T47D (cell line): Measurements from ENCODE around the gene PLCH1.
A peak's percentile ranks its signal among the peaks of the same experiment; 100 is the strongest.

Experiments
- DNase-seq, 2 experiments: peaks; one replicate each; pipeline versions ENCODE4 v3.0.0 to v3.0.0-alpha.2; 2011 to 2012; ENCODE audit warnings: low read depth in 1 of 2, low spot score in 1 of 2
- JUND ChIP-seq: IDR thresholded peaks from 2 replicates; pipeline ENCODE4 v1.6.1; 2012; ENCODE audit warnings: low read depth
- in situ Hi-C: cut with HindIII; loops from 2 replicates; pipeline ENCODE4 v1.10.0; 2016; ENCODE audit warnings: low sequenced_read_pairs, low pct_unique_long_range_greater_than_20kb

The PLCH1 gene

DNA sequence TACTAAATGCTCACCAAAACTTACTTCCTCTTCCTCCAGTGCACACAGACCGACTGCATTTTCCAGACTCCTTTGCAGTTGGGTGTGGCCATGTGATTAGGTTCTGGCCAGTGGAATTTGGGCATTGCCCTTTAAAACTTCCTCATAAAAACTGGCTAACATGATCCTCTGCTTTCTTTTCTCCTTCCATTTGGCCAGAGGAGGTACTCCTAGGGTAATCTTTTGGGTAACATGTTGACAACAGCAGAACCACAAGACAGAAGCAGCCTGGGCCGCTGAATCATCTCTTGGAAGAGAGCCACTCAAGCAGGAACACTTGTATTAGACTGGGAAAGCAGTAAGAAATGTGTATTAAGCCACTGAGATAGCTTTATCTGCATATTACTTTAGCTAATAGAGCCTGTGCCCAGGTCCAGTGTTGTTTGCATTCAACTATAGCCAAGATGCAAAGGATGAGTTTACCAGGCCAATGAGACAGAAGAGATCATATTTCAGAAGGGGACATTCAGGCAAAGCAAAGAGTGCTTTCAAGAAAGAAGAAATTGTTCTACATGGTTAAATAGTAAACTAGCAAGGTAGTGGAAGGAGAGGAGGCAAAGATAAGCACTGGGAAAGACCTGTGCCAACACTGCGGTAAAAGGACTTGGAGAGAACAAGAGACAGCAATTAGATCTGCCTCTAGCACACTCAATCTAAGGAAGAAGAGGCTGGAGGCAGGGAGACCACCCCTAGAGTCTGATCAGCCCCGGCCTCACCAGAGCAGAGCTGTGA lies 79.8 kb downstream of the PLCH1 start:
- DNase-seq = peak in 1 of 2 experiments; percentile 34
- in situ Hi-C loops = no loop called here
- TF ChIP-seq JUND = no peak

DNA sequence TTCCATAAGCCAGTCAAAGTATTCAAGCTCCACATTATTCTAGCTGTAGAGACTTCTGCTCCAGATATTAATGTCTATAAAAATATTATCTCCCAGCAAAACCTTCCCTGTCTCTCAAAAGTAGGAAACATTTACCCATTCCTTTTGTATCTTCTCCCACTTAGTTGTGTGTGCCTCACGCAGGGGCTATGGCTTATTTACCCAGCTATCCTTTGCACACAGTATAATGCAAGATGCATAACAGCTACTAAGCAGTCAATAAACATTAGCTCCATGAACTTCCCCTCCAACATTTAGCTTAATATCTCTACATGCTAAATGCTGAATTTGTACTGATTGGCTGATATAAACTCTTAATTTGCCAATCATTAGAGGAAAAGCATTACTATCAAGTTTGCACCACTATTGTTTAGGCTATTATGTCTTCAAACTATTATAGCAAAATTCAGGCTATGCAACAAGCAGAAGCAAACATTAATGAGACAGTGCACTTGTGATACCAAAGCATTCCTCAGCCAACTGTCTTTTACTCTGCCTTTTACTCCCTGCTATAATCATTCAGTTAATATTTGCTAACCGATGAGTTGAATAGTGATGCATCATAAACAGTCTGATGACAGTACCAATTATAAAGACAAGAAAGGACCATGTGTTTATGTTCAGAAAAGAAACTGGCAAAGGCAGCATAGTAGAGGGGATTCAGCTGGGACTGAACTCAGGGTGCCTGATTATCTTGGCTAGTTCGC lies 81.2 kb downstream of the PLCH1 start:
- TF ChIP-seq JUND = no peak
- no peak for DNase-seq
- in situ Hi-C loops = no loop called here

DNA sequence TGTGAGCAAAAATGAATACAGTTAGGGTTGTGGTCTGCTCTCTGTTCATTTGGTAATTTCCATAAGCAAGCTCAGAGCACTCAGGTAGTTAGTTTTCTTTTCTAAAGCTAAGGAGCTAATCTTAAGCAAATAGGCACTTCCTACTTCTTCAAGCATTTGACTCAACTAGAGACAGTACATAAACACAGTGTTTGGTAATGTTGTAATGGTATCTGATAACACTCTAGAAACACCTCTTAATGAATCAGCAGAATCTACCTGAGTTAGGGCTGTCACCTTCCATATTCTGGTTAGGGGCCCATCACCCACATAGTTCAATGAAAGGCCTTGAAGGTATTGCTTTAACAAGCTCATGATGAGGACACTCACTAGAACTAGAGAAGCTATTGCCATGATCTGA lies 83.1 kb downstream of the PLCH1 start:
- DNase-seq = peak in 1 of 2 experiments; percentile 20
- in situ Hi-C loops = no loop called here
- no peak for TF ChIP-seq JUND

- in situ Hi-C loops = no loop called here
- TF ChIP-seq JUND = no peak
- DNase-seq = no peak
Measured at GRCh38 chr3:155661042-155661441, 83.8 kb downstream of the PLCH1 start.

GRCh38 chr3:155658671-155659261 lies 86.1 kb downstream of the PLCH1 start:
- TF ChIP-seq JUND = no peak
- DNase-seq = no peak

DNA sequence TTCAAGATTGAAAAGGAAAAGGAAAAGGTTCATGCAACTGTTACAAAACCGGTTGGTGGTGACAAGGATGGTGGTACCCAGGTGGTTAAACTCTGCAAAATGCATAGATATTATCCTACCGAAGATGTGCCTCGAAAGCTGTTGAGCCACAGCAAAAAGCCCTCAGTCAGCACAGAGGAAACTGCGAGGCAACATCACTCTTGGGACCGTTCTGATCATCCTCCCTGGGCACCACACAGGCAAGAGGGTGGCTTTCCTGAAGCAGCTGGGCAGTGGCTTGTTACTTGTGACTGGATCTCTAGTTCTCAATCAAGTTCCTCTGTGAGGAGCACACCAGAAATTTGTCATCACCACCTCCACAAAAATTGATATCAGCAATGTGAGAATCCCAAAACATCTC lies 86.9 kb downstream of the PLCH1 start:
- in situ Hi-C loops = no loop called here
- no peak for TF ChIP-seq JUND

More at GRCh38 chr3:155658671-155659261, 86.1 kb downstream of the PLCH1 start:
- in situ Hi-C loops = no loop called here

DNA sequence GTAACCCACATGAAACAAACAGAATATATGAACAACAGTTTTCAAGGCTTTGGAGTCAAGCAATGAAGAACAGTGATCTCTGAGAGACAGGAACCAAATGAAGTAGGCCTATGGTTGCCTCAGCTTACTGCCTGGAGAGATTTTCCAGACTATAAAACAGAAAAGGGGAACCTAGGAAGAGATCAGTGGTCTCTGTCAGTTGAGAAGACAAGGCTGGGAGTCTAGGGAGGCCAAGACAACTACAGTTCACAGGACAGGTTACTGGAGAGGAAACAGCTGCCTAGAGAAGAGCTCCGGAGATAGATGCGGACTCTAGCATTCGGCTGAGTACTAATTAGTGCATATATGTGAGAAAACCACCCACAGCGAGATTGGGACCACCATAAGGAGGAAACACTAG lies 87.7 kb downstream of the PLCH1 start:
- no peak for TF ChIP-seq JUND
- no peak for DNase-seq
- in situ Hi-C loops = no loop called here

More for the DNA sequence above, 86.9 kb downstream of the PLCH1 start:
- DNase-seq = no peak

GRCh38 chr3:155656466-155656865 lies 88.4 kb downstream of the PLCH1 start:
- in situ Hi-C loops = no loop called here
- no peak for TF ChIP-seq JUND
- no peak for DNase-seq

DNA sequence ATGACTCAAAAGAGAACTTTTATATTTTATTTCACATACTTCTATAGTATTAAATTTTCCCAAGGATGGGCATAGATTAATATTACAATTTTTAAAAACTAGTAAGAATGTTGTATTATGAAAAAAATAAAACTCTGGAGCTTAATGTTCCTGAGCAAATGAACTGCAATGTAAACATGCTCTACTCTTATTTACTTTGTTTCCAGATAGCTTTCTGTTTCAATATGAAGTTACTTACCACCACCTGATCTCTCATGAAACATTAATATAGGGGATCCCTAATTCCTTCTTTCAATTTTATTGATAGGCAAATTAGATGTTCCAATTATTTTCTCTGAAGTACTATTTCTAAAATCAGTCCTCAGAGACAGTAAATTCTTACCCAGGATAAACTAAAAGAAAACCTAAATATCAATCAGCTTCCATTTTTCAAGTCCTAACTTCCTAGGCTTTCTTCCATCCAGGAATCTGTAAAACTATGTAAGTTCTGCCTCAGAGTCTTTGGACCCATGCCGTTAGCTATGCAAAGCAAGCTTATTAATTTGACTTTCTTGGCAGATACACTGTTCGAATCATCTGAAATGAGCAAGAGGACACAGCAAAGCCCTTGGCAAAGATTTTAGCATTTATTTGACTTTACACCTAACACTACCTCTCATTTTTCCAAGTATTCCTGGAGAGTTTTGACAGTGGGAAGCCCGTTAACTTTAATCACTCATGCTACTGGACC lies 93.2 kb downstream of the PLCH1 start:
- DNase-seq = no peak
- in situ Hi-C loops = no loop called here

DNA sequence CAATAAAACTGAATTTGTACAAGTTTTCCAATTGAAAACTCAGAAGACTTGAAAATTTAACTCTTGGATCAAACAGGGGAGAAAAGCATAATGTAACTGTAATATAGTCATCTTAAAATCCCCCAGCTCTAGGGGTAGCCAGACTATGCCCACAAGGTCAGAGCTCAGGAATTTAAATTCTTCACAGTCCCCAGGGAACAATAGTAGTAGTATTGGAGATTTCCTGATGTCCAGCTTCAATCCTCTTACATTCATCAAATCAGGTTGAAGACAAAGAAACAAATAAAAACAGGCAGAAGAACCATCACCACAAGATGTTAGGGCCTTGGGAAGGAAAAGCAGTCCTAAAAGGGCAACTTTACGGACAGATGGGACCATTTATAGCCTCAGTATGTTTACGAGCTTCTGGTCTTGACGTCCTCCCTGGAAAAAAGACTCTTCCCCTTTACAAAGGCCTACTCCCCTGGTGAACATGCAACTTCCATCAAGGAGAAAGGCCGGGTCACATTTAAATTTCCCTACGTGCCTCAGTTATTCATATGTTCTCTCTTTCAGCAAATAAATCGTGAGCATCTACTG lies 96.8 kb downstream of the PLCH1 start:
- DNase-seq = no peak
- in situ Hi-C loops = no loop called here

More for the DNA sequence above, 93.2 kb downstream of the PLCH1 start:
- no peak for TF ChIP-seq JUND

GRCh38 chr3:155647206-155647605 lies 97.7 kb downstream of the PLCH1 start:
- no peak for DNase-seq

More for the DNA sequence above, 96.8 kb downstream of the PLCH1 start:
- TF ChIP-seq JUND = no peak

DNA sequence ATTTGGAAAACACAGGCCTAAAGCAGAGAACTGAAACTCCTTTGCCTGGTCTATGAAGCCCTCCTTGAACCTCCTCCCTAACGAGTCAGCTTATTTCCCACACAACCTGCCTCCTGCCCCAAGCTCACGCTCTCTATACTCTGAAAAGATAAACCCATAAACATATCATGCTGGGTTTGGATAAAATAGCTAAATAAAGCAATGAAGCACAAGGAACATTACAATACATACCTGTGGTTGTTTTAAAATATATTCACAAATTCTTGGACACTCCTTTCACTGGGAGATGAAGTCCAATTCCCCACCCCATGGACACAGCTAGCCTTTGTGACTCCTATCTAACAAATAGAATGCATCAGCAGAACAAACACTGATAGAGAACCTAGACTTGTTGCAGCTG lies 98.2 kb downstream of the PLCH1 start:
- in situ Hi-C loops = no loop called here
- no peak for TF ChIP-seq JUND
- DNase-seq = no peak

More at GRCh38 chr3:155647206-155647605, 97.7 kb downstream of the PLCH1 start:
- in situ Hi-C loops = no loop called here
- no peak for TF ChIP-seq JUND

GRCh38 chr3:155646128-155646527 lies 98.7 kb downstream of the PLCH1 start:
- in situ Hi-C loops = no loop called here
- TF ChIP-seq JUND = no peak

More at GRCh38 chr3:155646128-155646527, 98.7 kb downstream of the PLCH1 start:
- no peak for DNase-seq
